ENCODE results near the gene SLC17A8. TPM values are rescaled to one million over a fixed set of nuclear protein-coding genes. Genes with fewer than 3 reads are reported as not detected.
"Not testable (repeated sequence)": the region's sequence is repeated elsewhere in the genome, so short reads cannot be mapped to it uniquely, and the experiment has no call there.

The SLC17A8 gene
- total and polyA plus RNA-seq, 2 donors (not counting 1 experiment from before 2014, with no cell fraction given), result not detected

GRCh38 chr12:100337299-100337698 lies 19.6 kb upstream of the SLC17A8 start:
- no peaks in the 10 kb centered on the region for H3K27me3 ChIP-seq (ENCODE audit: control insufficient read depth, insufficient read depth, low read length)
- H4K20me1 ChIP-seq (ENCODE audit: control insufficient read depth, extremely low read depth, insufficient read depth, low read length), result no peaks in the 10 kb centered on the region
- H3K27ac ChIP-seq (ENCODE audit: insufficient read depth, low read length), result no peak overlapping the region
- H3K9ac ChIP-seq (ENCODE audit: insufficient read depth, low read length), result no peak overlapping the region
- no peak overlapping the region for H3K4me3 ChIP-seq (replicated peaks in 1 of 4; ENCODE audit: control extremely low read depth in 1 of 4, insufficient read depth in 1 of 4, low read depth in 3 of 4, low read length in 4 of 4)
- no peaks in the 10 kb centered on the region for H3K9me3 ChIP-seq (ENCODE audit: control insufficient read depth, insufficient read depth, low read depth, low read length)
- H3K36me3 ChIP-seq (ENCODE audit: control insufficient read depth, insufficient read depth, low read length), result peaks cover 4% of the 10 kb centered on the region
- H3K4me2 ChIP-seq (ENCODE audit: extremely low read depth, insufficient read depth, low read length), result no peak overlapping the region
- no peaks in the 10 kb centered on the region for H3K4me1 ChIP-seq (ENCODE audit: control insufficient read depth, extremely low read depth, insufficient read depth, low read length)
- no peak overlapping the region for H2AFZ ChIP-seq (ENCODE audit: low read length)
- DNase-seq (ENCODE audit: low read depth in 2 of 2), result no peak
- TF ChIP-seq, protein P1, sequence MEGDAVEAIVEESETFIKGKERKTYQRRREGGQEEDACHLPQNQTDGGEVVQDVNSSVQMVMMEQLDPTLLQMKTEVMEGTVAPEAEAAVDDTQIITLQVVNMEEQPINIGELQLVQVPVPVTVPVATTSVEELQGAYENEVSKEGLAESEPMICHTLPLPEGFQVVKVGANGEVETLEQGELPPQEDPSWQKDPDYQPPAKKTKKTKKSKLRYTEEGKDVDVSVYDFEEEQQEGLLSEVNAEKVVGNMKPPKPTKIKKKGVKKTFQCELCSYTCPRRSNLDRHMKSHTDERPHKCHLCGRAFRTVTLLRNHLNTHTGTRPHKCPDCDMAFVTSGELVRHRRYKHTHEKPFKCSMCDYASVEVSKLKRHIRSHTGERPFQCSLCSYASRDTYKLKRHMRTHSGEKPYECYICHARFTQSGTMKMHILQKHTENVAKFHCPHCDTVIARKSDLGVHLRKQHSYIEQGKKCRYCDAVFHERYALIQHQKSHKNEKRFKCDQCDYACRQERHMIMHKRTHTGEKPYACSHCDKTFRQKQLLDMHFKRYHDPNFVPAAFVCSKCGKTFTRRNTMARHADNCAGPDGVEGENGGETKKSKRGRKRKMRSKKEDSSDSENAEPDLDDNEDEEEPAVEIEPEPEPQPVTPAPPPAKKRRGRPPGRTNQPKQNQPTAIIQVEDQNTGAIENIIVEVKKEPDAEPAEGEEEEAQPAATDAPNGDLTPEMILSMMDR (conservative IDR thresholded peaks at IDR 0.05 in 1 of 2, IDR thresholded peaks at IDR 0.05 in 1 of 2; ENCODE audit: low read depth in 1 of 2, low read length in 2 of 2), result no peak
- no peak for TF ChIP-seq EZH2 (IDR thresholded peaks at IDR 0.05; ENCODE audit: low read length, missing control alignments)
- no peaks in the 10 kb centered on the region for H3K79me2 ChIP-seq (ENCODE audit: control insufficient read depth, insufficient read depth, low read length)

DNA sequence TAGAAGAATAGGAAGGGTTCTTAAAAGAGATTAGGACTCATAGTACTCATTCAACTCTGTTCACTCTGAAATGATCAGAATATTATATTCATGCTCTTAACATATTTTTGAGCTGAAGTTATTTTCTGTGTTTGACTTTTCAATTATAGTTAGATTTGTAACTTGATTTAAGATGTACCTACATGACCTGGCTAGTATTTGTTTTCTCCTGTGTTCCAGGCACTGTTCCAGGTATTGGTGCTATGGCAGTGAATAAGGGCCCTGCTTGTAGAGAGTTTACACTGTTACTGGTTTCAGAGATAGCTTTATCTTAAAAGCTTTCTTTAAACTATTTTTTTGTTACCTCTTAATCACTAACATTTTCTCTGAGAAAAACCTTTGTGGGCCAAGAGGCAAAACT lies 19.1 kb upstream of the SLC17A8 start:
- DNase-seq (ENCODE audit: low read depth in 2 of 2), result no peak

DNA sequence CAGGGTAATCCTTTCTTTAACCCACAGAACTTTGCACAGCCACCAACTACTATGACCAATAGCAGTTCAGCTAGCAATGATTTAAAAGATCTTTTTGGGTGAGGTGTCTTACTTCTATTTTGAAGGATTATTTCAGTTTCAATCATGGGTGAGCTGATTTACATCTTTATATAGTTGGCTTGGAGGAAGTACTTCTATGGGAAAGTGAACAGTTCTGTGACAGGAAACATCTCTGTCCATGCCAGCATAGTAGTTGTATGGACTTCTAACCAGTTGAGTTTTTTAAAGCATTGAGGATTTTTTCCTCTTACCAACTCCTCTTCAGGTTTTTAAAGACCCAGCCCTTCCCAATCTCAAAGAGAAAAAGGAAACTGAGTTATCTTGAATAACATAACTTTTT lies 17.8 kb upstream of the SLC17A8 start:
- Histone ChIP-seq H3K4me1 (ENCODE audit: control insufficient read depth, extremely low read depth, insufficient read depth, low read length) (no peaks in the 10 kb centered on the region), H3K4me3 (replicated peaks in 1 of 4; ENCODE audit: control extremely low read depth in 1 of 4, insufficient read depth in 1 of 4, low read depth in 3 of 4, low read length in 4 of 4) (no peak overlapping the region), H3K4me2 (ENCODE audit: extremely low read depth, insufficient read depth, low read length) (no peak overlapping the region), H3K79me2 (ENCODE audit: control insufficient read depth, insufficient read depth, low read length) (no peaks in the 10 kb centered on the region), H3K27ac (ENCODE audit: insufficient read depth, low read length) (no peak overlapping the region), H3K9ac (ENCODE audit: insufficient read depth, low read length) (no peak overlapping the region), H3K9me3 (ENCODE audit: control insufficient read depth, insufficient read depth, low read depth, low read length) (no peaks in the 10 kb centered on the region), H3K27me3 (ENCODE audit: control insufficient read depth, insufficient read depth, low read length) (no peaks in the 10 kb centered on the region), H3K36me3 (ENCODE audit: control insufficient read depth, insufficient read depth, low read length) (peaks cover 4% of the 10 kb centered on the region), H4K20me1 (ENCODE audit: control insufficient read depth, extremely low read depth, insufficient read depth, low read length) (no peaks in the 10 kb centered on the region), H2AFZ (ENCODE audit: low read length) (no peak overlapping the region)
- DNase-seq (ENCODE audit: low read depth in 2 of 2), result no peak
- no peak for TF ChIP-seq EZH2 (IDR thresholded peaks at IDR 0.05; ENCODE audit: low read length, missing control alignments)
- TF ChIP-seq, protein P1 (conservative IDR thresholded peaks at IDR 0.05 in 1 of 2, IDR thresholded peaks at IDR 0.05 in 1 of 2; ENCODE audit: low read depth in 1 of 2, low read length in 2 of 2), result no peak

More for the DNA sequence above, 19.1 kb upstream of the SLC17A8 start:
- Histone ChIP-seq H3K27me3 (ENCODE audit: control insufficient read depth, insufficient read depth, low read length) (no peaks in the 10 kb centered on the region), H2AFZ (ENCODE audit: low read length) (no peak overlapping the region), H3K4me2 (ENCODE audit: extremely low read depth, insufficient read depth, low read length) (no peak overlapping the region), H3K9me3 (ENCODE audit: control insufficient read depth, insufficient read depth, low read depth, low read length) (no peaks in the 10 kb centered on the region), H3K36me3 (ENCODE audit: control insufficient read depth, insufficient read depth, low read length) (peaks cover 4% of the 10 kb centered on the region), H3K27ac (ENCODE audit: insufficient read depth, low read length) (no peak overlapping the region), H3K9ac (ENCODE audit: insufficient read depth, low read length) (no peak overlapping the region), H3K4me1 (ENCODE audit: control insufficient read depth, extremely low read depth, insufficient read depth, low read length) (no peaks in the 10 kb centered on the region), H3K4me3 (replicated peaks in 1 of 4; ENCODE audit: control extremely low read depth in 1 of 4, insufficient read depth in 1 of 4, low read depth in 3 of 4, low read length in 4 of 4) (no peak overlapping the region), H4K20me1 (ENCODE audit: control insufficient read depth, extremely low read depth, insufficient read depth, low read length) (no peaks in the 10 kb centered on the region), H3K79me2 (ENCODE audit: control insufficient read depth, insufficient read depth, low read length) (no peaks in the 10 kb centered on the region)
- TF ChIP-seq, protein P1 (conservative IDR thresholded peaks at IDR 0.05 in 1 of 2, IDR thresholded peaks at IDR 0.05 in 1 of 2; ENCODE audit: low read depth in 1 of 2, low read length in 2 of 2), result no peak
- no peak for TF ChIP-seq EZH2 (IDR thresholded peaks at IDR 0.05; ENCODE audit: low read length, missing control alignments)

- not testable (repeated sequence) for H4K20me1 ChIP-seq (ENCODE audit: control insufficient read depth, extremely low read depth, insufficient read depth, low read length); H3K4me3 ChIP-seq (replicated peaks in 1 of 4; ENCODE audit: control extremely low read depth in 1 of 4, insufficient read depth in 1 of 4, low read depth in 3 of 4, low read length in 4 of 4); H3K79me2 ChIP-seq (ENCODE audit: control insufficient read depth, insufficient read depth, low read length); H3K27me3 ChIP-seq (ENCODE audit: control insufficient read depth, insufficient read depth, low read length); H3K36me3 ChIP-seq (ENCODE audit: control insufficient read depth, insufficient read depth, low read length); H2AFZ ChIP-seq (ENCODE audit: low read length); H3K9ac ChIP-seq (ENCODE audit: insufficient read depth, low read length); H3K4me1 ChIP-seq (ENCODE audit: control insufficient read depth, extremely low read depth, insufficient read depth, low read length); DNase-seq (ENCODE audit: low read depth in 2 of 2); H3K9me3 ChIP-seq (ENCODE audit: control insufficient read depth, insufficient read depth, low read depth, low read length); H3K4me2 ChIP-seq (ENCODE audit: extremely low read depth, insufficient read depth, low read length); H3K27ac ChIP-seq (ENCODE audit: insufficient read depth, low read length)
These were observed 14.0 kb upstream of the SLC17A8 start for GRCh38 chr12:100342897-100343296.

- not testable (repeated sequence) for H3K4me2 ChIP-seq (ENCODE audit: extremely low read depth, insufficient read depth, low read length); H3K4me3 ChIP-seq (replicated peaks in 1 of 4; ENCODE audit: control extremely low read depth in 1 of 4, insufficient read depth in 1 of 4, low read depth in 3 of 4, low read length in 4 of 4)
These were observed 12.5 kb upstream of the SLC17A8 start for GRCh38 chr12:100344351-100344750.

More at GRCh38 chr12:100344351-100344750, 12.5 kb upstream of the SLC17A8 start:
- DNase-seq (ENCODE audit: low read depth in 2 of 2); H3K9me3 ChIP-seq (ENCODE audit: control insufficient read depth, insufficient read depth, low read depth, low read length); H4K20me1 ChIP-seq (ENCODE audit: control insufficient read depth, extremely low read depth, insufficient read depth, low read length); H3K36me3 ChIP-seq (ENCODE audit: control insufficient read depth, insufficient read depth, low read length); H3K9ac ChIP-seq (ENCODE audit: insufficient read depth, low read length); H2AFZ ChIP-seq (ENCODE audit: low read length); H3K27ac ChIP-seq (ENCODE audit: insufficient read depth, low read length); H3K79me2 ChIP-seq (ENCODE audit: control insufficient read depth, insufficient read depth, low read length); H3K4me1 ChIP-seq (ENCODE audit: control insufficient read depth, extremely low read depth, insufficient read depth, low read length); H3K27me3 ChIP-seq (ENCODE audit: control insufficient read depth, insufficient read depth, low read length): not testable (repeated sequence)
